ENCODE measurements around the gene TENT5C.

Gene TENT5C

DNA sequence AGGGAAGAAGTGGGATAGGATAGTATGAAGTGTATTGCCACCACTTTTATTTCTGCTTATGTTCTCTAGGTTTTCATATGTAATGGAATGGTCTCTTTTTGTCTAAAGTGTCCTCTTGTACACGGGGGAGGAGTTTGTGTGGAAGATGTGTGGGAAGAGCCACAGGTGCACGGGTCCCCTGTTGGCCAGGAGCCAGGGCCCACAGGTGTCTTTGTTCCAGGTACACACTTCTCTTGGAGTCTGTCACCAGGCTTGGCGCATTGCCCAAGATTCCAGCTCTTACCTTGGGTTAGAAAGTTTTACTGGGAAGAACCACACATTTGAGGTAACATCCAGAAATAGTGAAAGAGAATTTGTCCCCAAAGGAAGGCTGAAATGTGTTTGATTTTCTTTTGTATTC lies 10.5 kb downstream of the TENT5C start:
- no peak for DNase-seq (ENCODE audit: low read depth)
- TF ChIP-seq, protein P1, sequence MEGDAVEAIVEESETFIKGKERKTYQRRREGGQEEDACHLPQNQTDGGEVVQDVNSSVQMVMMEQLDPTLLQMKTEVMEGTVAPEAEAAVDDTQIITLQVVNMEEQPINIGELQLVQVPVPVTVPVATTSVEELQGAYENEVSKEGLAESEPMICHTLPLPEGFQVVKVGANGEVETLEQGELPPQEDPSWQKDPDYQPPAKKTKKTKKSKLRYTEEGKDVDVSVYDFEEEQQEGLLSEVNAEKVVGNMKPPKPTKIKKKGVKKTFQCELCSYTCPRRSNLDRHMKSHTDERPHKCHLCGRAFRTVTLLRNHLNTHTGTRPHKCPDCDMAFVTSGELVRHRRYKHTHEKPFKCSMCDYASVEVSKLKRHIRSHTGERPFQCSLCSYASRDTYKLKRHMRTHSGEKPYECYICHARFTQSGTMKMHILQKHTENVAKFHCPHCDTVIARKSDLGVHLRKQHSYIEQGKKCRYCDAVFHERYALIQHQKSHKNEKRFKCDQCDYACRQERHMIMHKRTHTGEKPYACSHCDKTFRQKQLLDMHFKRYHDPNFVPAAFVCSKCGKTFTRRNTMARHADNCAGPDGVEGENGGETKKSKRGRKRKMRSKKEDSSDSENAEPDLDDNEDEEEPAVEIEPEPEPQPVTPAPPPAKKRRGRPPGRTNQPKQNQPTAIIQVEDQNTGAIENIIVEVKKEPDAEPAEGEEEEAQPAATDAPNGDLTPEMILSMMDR (IDR thresholded peaks at IDR 0.05; ENCODE audit: low read depth, low read length, missing control alignments): no peak
- H3K4me3 ChIP-seq (ENCODE audit: low read depth, low read length): no peak overlapping the region
- in situ Hi-C loops (cut with HindIII; ENCODE audit: low sequenced_read_pairs): no loop called here

DNA sequence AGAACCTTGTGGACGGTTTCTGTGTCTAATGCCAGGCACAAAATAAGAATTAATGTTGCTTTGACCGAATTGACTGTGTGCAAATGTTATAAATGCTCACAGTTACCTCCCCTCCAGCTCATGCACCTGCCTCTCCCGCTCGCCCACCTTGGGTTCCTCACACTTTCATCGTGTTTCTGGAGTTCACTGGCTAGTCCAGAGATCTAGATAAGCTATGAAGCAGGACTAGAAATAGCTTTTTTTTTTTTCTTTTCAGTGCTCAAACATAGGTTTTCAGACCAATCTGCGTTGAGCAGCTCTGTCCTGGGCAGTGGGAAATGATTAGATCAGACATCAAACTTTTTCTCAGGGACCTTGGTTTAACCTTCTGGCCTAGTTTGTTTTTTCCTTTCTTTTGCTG lies 11.1 kb downstream of the TENT5C start:
- TF ChIP-seq, protein P1 (IDR thresholded peaks at IDR 0.05; ENCODE audit: low read depth, low read length, missing control alignments): no peak

GRCh38 chr1:117618450-117619122 lies 12.7 kb downstream of the TENT5C start:
- no peak overlapping the region for H3K4me3 ChIP-seq (ENCODE audit: low read depth, low read length)
- in situ Hi-C loops (cut with HindIII; ENCODE audit: low sequenced_read_pairs): no loop called here
- TF ChIP-seq, protein P1 (IDR thresholded peaks at IDR 0.05; ENCODE audit: low read depth, low read length, missing control alignments): no peak
- no peak for DNase-seq (ENCODE audit: low read depth)

More for the DNA sequence above, 11.1 kb downstream of the TENT5C start:
- no peak overlapping the region for H3K4me3 ChIP-seq (ENCODE audit: low read depth, low read length)
- in situ Hi-C loops (cut with HindIII; ENCODE audit: low sequenced_read_pairs): no loop called here
- DNase-seq (ENCODE audit: low read depth): no peak

DNA sequence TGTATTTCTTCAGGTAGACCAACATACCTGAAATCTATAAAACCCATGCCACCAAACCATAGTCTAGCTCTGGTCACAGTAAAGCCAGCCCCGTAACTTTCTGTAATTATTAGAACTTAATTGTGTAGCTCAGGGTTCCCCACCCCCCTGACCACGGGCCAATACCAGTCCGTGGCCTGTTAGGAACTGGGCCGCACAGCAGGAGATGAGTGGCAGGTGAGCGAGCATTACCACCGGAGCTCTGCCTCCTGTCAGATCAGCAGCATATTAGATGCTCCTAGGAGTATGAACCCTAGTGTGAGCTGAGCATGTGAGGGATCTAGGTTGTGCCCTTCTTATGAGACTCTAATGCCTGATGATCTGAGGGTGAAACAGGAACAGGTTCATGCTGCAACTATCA lies 14.6 kb downstream of the TENT5C start:
- TF ChIP-seq, protein P1 (IDR thresholded peaks at IDR 0.05; ENCODE audit: low read depth, low read length, missing control alignments): no peak
- H3K4me3 ChIP-seq (ENCODE audit: low read depth, low read length): no peak overlapping the region
- in situ Hi-C loops (cut with HindIII; ENCODE audit: low sequenced_read_pairs): no loop called here
- DNase-seq (ENCODE audit: low read depth): no peak

DNA sequence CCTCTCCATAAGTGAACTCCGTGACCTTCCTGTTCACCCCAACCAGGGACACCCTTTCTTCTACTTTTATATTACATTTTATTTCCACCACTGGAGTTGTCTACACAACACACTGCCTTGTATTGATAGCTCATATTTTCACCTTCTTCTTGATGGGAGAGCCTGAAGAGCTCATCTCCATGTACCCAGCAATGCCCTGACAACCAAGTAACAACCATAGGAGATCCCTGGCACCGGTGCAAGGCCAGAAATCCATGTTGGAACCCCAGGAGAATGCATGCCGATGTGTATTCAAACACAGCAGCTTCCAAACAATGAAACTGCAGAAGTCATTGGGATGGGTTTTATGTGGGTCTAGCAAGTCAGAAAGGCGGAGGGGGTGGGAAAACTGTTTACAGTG lies 15.5 kb downstream of the TENT5C start:
- no peak for DNase-seq (ENCODE audit: low read depth)
- TF ChIP-seq, protein P1 (IDR thresholded peaks at IDR 0.05; ENCODE audit: low read depth, low read length, missing control alignments): no peak
- no peak overlapping the region for H3K4me3 ChIP-seq (ENCODE audit: low read depth, low read length)
- in situ Hi-C loops (cut with HindIII; ENCODE audit: low sequenced_read_pairs): no loop called here

GRCh38 chr1:117622726-117623125 lies 16.9 kb downstream of the TENT5C start:
- no peak overlapping the region for H3K4me3 ChIP-seq (ENCODE audit: low read depth, low read length)
- no peak for DNase-seq (ENCODE audit: low read depth)
- TF ChIP-seq, protein P1 (IDR thresholded peaks at IDR 0.05; ENCODE audit: low read depth, low read length, missing control alignments): no peak
- in situ Hi-C loops (cut with HindIII; ENCODE audit: low sequenced_read_pairs): no loop called here

Data from astrocyte of the cerebellum (primary cell).